Stimulated activated CD8-positive, alpha-beta memory T cell treated with anti-CD3 and anti-CD28 coated beads, Interleukin-15, amount 100 ng/mL, for 1 hour (primary cell): ENCODE data around the gene FAM210A.
"Not testable (repeated sequence)": the region's sequence is repeated elsewhere in the genome, so short reads cannot be mapped to it uniquely, and the experiment has no call there.

Experiments used
- DNase-seq: peaks from one replicate; pipeline ENCODE4 v3.0.0-alpha.2; 2020; ENCODE audit warnings: low read depth

FAM210A gene

DNA sequence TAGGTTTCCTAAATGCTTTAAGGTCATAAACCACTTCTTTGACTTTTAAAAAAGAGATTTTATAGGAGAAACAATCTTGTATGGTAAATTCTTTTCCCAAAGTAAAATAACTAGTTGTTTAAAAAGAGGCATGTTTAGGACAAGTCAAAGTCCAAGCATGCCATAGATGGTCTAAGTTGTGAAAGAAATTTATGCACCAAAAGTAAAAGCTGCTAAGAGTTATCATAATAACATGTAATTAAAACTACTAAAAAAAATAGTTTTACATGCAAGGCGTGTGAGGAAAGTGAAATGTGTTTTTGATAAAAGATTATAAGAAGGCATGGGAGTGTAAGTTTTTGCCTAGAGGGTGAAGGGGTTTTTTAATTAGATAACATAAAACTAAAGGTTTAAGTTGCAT, 22.5 kb downstream of the FAM210A start:
- no peak for DNase-seq

DNA sequence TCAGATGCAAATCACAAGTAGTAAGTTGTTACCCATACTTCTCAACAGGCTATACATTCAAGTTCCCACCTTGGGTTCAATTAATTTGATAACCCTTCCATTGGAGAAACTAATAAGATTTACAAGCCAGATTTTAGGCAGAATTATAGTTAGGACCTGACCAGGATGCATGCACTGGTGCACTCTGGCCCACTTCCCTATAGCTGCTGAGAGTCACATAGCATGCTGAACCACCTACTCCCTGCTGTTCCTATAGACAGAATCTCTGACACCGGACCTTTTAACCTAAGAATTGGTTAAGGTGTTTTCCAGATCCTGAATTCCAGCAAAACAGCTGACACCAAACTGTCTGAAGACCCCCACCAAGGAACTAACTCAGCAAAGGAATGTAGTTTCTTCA, 26.2 kb downstream of the FAM210A start:
- no peak for DNase-seq

DNA sequence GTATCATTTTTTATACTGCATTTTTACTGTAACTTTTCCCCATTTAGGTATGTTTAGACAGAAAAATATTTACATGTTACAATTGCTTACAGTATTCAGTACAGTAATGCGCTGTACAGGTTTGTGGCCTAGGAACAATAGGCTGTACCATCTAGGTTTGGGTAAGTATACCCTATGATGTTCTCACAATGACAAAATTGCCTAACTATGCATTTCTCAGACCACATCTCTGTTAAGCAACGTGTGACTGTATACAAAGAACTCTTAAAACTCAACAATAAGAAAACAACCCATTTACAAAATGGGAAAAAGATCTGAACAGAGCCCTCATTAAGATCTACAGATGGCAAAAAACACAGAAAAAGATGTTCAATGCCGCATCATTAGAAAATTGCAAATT, 29.4 kb downstream of the FAM210A start:
- no peak for DNase-seq

- not testable (repeated sequence) for DNase-seq
Observed at GRCh38 chr18:13695337-13695736, 31.0 kb downstream of the FAM210A start.

GRCh38 chr18:13690060-13690459, 36.3 kb downstream of the FAM210A start:
- DNase-seq, result not testable (repeated sequence)

- no peak for DNase-seq
Observed at GRCh38 chr18:13688191-13689136, 37.9 kb downstream of the FAM210A start.

DNA sequence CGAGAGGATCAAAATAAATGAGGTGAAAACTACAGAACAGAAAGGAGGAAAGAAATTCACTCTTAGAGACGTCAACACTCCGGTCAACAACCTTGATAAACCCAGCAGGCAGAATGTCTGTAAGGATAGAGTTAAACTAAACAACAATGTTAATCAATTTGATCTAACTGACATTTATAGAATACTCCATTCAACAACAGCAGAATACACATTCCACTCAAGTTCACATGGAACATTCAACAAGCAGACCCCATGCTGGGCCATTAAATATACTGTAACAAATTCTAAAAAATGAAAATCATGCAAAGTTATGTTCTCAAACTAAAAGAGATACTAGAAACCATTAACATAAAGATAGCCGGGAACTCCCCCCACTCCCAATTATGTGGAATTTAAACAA, 41.8 kb downstream of the FAM210A start:
- DNase-seq, result no peak

- no peak for DNase-seq
Observed at GRCh38 chr18:13681701-13682100, 44.7 kb downstream of the FAM210A start.

DNA sequence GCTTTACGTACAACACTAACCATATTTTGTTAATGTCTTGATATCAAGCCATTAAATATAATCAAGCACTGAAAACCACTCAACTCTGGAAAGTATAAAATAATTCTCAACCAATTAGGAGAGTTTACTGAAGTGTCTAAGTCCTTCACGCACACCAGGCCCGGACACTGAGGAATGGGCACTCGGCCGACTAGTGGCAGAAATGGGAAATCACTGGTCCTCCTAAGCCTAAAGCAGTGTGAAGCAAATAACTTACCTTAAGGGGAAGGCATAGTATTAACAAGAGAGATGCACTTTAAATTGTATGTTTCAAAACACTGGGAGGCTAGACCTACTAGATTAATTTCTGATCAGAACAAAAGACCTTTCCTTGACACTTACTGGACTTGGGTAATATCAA, 45.7 kb downstream of the FAM210A start:
- no peak for DNase-seq

DNA sequence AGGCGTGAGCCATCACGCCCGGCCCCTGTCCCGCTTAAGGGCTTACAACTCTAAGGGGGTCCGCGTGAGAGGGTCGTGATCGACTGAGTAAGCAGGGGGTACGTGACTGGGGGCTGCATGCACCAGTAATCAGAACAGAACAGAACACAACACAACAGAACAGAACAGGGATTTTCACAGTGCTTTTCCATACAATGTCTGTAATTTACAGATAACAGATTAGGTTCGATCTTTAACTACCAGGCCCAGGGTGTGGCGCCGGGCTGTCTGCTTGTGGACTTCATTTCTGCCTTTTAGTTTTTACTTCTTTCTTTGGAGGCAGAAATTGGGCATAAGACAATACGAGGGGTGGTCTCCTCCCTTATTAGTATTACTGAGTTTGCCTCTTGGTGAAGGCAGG, 49.0 kb downstream of the FAM210A start:
- DNase-seq, result not testable (repeated sequence)

DNA sequence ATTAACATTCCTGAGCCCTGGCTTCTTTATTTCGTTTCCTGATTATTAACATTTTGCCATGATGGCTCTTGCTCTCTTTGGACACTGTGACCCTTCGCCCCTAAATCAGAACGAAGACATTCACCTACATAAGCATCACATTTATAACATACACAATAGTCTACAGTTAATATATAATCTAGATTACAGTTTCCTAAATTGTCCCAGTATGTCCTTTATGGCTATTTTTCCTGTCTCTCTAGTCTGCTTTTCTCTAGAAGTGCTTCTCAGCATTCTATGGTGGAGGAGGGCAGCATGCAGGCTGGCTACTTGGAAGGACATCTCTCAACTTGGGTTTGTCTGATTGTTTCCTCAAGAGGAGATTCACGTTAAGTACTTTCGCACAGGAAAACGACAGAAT, 49.9 kb downstream of the FAM210A start:
- no peak for DNase-seq

DNA sequence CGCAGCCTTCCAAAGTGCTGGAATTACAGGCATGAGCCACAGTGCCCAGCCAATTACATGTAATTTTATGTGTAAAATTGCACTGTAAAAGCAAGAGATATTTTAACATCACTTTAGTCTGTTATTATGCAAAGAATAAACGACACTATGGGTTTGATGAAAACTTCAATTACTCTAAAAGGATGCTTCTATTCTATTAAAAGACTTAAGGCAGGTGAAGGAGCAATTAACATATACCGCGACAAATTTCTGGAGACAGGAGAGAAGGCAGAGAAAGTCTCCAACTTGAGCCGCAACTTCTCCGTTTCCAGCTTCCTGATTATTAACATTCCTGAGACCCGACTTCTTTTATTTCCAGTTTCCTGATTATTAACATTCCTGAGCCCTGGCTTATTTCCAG, 53.7 kb downstream of the FAM210A start:
- DNase-seq, result no peak

DNA sequence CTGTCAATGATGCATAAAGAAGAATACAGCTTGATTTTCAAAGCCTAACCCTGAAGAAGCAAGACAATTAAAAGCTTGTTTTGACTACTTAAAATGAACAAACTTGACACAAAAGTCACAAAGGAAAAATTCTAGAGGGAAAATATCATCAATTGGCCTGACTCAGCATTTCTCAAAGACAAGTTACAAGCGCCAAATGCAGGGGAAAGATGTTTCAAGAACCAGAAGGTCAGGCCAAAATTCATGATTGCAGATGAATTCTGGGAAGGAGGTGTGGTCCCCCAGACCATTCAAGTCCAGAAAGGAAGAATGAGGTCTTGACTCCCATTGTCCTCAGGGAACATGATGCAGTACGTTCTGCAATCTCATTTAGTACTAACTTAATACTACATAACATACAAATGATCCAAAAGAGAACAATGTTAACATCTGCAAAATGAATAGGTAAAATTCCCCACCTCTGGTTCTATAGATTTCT, 64.5 kb downstream of the FAM210A start:
- no peak for DNase-seq

DNA sequence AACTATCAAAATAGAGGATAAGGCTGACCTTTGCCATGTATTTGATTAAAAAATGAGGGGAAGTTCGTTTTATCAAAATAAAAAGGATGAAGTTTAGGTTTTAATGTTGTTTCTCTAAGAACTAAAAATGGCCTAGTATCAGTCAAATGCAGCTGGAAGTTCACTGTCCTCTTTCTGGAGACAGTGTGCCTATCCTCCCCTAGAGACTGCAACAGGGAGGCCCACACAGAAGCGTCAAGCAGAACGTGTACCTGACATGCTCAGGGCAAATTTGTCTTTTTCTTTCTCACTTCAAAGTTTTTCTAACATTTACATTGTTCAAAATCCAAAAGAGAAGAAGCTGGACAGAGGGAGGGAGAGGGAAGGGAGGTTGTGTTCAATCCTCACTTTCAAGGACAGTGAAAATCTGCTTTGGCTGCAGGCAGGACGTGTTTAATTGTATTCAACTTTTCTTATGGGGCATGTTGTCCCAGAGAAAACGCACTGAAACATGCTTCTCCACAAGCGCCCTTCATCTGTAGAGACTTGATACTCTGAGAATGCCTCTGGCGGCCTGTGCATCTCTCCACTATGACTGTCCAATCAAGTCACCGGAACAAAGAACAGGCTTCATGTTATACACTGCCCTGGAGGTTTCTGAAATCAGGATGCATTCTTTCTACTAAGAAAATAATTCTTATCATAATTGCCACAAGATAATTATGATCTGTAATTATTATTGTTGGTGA, 65.1 kb downstream of the FAM210A start:
- DNase-seq, result no peak

DNA sequence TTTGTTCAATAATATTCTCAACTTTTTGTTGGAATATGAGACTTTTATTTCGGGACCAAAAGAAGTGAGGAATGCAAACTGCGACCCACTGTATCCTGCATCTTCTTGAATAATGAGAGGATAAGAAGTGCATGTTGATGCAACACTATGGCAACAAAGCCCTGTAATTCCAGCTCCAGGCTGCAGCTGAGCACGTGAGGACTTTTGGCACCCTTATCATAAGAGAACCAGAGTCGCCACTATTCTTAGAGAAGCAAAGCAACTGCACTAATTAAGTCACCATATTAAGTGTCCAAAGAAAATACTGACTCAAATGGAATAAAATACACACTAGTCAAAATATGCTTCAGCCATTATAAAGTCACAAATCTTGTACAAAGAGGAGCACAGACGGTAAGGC, 65.8 kb downstream of the FAM210A start:
- DNase-seq, result no peak

- DNase-seq, result no peak
Observed at GRCh38 chr18:13658436-13659204, 67.7 kb downstream of the FAM210A start.

GRCh38 chr18:13657974-13658373, 68.4 kb downstream of the FAM210A start:
- no peak for DNase-seq

DNA sequence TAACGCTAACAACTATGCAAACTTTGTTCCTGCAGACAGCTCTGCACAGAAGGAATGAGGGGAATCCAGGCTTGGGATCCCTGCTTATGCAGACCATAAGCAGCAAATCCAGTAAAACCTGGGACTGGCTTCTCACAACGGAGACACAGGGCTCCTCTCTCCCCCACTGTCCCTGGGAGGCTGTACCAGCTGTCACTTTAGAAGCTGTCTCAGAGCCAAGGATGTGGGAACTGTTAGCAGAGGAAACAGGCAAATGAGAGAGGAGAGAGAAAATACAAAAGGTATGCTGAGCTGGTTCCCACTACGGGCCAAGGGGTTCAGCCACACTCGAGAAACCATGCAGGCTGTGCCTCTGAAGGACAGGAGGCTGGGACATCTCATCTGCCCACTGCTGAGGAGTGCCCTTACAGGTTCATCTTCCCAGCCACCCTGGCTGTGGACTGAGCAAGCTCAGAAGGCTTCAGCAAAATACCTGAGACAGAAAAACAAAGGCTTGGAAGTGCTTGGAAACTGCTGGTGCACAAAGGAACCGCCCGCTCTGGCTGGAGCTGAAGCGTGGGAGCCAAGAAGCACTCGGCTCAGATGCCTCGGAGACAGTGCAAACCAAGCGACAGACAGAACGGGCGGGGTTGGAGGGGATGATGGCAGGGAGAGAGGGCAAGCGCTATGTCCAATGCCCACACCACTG, 72.5 kb downstream of the FAM210A start:
- DNase-seq, result no peak

- DNase-seq, result no peak
Observed at GRCh38 chr18:13649397-13650390, 76.7 kb downstream of the FAM210A start.

- DNase-seq, result no peak
Observed at GRCh38 chr18:13647761-13648160, 78.6 kb downstream of the FAM210A start.
